Testis (tissue), 2 donors: ENCODE measurements around the gene CACNA2D4.

Source experiments
- CTCF ChIP-seq, 3 experiments: fragments of 450-650 bp in 2 of 3; fragments of 200-600 bp in 1 of 3; sonication (generic) in 1 of 3; IDR thresholded peaks; one replicate each; pipeline ENCODE4 v1.5.1; 2016 to 2019; ENCODE audit warnings: antibody characterized with exemption in 3 of 3, mild to moderate bottlenecking in 2 of 3, moderate library complexity in 1 of 3
- POLR2A ChIP-seq: fragments of 450-650 bp; IDR thresholded peaks from one replicate; pipeline ENCODE4 v1.6.1; 2017; ENCODE audit warnings: antibody characterized with exemption, mild to moderate bottlenecking, moderate library complexity

GRCh38 chr12:1926251-1926657, 7.8 kb upstream of the CACNA2D4 start:
- no peak for TF ChIP-seq CTCF (IDR thresholded peaks at IDR 0.05)
- TF ChIP-seq POLR2A = no peak
